ENCODE results near the gene MAP4K2. TPM values are rescaled to one million over a fixed set of nuclear protein-coding genes. Genes with fewer than 3 reads are reported as not detected.

The MAP4K2 gene
- total RNA-seq, 2 experiments from 2014 or later: 52.3 to 53.6 TPM

GRCh38 chr11:64841592-64842365 lies 38.8 kb upstream of the MAP4K2 start:
- ChIA-PET POLR2A (interaction anchor here (0.7 kb wide), 1 partner anchor 173 kb away, joined by 3 read pairs; no protein-coding TSS in a partner anchor), CTCF (interaction anchor here (21.6 kb wide), 1 partner anchor 51 kb away, joined by 475 read pairs; no protein-coding TSS in a partner anchor)

GRCh38 chr11:64839887-64840782 lies 37.1 kb upstream of the MAP4K2 start:
- CTCF ChIA-PET: interaction anchor here (0.8 kb wide), 1 partner anchor 9 kb away, joined by 3 read pairs; no protein-coding TSS in a partner anchor
- POLR2A ChIA-PET: no interaction called here

- POLR2A ChIA-PET: no interaction called here
- CTCF ChIA-PET: interaction anchor here (0.8 to 1.0 kb wide), 2 partner anchors 10 to 55 kb away, joined by 3 read pairs; no protein-coding TSS in a partner anchor
Measured at GRCh38 chr11:64839335-64839734, 36.3 kb upstream of the MAP4K2 start.

GRCh38 chr11:64838600-64839334 lies 35.8 kb upstream of the MAP4K2 start:
- ChIA-PET POLR2A (no interaction called here), CTCF (interaction anchor here (1.0 kb wide), 1 partner anchor 55 kb away, joined by 3 read pairs; no protein-coding TSS in a partner anchor)

- POLR2A ChIA-PET: no interaction called here
- CTCF ChIA-PET: no interaction called here
Measured at GRCh38 chr11:64837887-64838351, 34.9 kb upstream of the MAP4K2 start.

GRCh38 chr11:64836448-64837072 lies 33.5 kb upstream of the MAP4K2 start:
- POLR2A ChIA-PET: no interaction called here
- CTCF ChIA-PET: interaction anchor here (0.5 to 1.4 kb wide), 5 partner anchors 10 to 177 kb away, joined by 3 to 7 read pairs (median 4); partner anchors contain the start of gene ARL2

- ChIA-PET CTCF (interaction anchor here (0.5 to 1.4 kb wide), 3 partner anchors 11 to 178 kb away, joined by 4 to 7 read pairs (median 4); partner anchors contain the start of gene ARL2), POLR2A (interaction anchor here (0.5 kb wide), 1 partner anchor 51 kb away, joined by 3 read pairs; no protein-coding TSS in a partner anchor)
Measured at GRCh38 chr11:64835616-64836447, 32.8 kb upstream of the MAP4K2 start.

- ChIA-PET CTCF (no interaction called here), POLR2A (no interaction called here)
Measured at GRCh38 chr11:64834723-64835615, 32.0 kb upstream of the MAP4K2 start.

GRCh38 chr11:64834031-64834722 lies 31.2 kb upstream of the MAP4K2 start:
- POLR2A ChIA-PET: no interaction called here
- CTCF ChIA-PET: no interaction called here

- ChIA-PET CTCF (no interaction called here), POLR2A (no interaction called here)
Measured at GRCh38 chr11:64833509-64833908, 30.5 kb upstream of the MAP4K2 start.

- ChIA-PET POLR2A (no interaction called here), CTCF (no interaction called here)
Measured at GRCh38 chr11:64833198-64833502, 30.1 kb upstream of the MAP4K2 start.

- CTCF ChIA-PET: no interaction called here
- POLR2A ChIA-PET: no interaction called here
Measured at GRCh38 chr11:64832467-64833197, 29.6 kb upstream of the MAP4K2 start.

GRCh38 chr11:64831411-64831891 lies 28.4 kb upstream of the MAP4K2 start:
- CTCF ChIA-PET: no interaction called here
- POLR2A ChIA-PET: no interaction called here

GRCh38 chr11:64829536-64830251 lies 26.7 kb upstream of the MAP4K2 start:
- ChIA-PET POLR2A (no interaction called here), CTCF (interaction anchor here (0.9 kb wide), 1 partner anchor 126 kb away, joined by 3 read pairs; no protein-coding TSS in a partner anchor)

GRCh38 chr11:64827451-64827839 lies 24.4 kb upstream of the MAP4K2 start:
- POLR2A ChIA-PET: no interaction called here
- CTCF ChIA-PET: interaction anchor here (0.6 kb wide), 1 partner anchor 327 kb away, joined by 3 read pairs; no protein-coding TSS in a partner anchor
